NB4 (cell line): ENCODE results near the gene CSTF3.

ENCODE experiments used
- CTCF ChIP-seq: IDR thresholded peaks from one replicate; pipeline ENCODE4 v1.5.1; 2012; ENCODE audit warnings: low read depth, low read length
- MYC ChIP-seq: IDR thresholded peaks from 2 replicates; pipeline ENCODE4 v1.6.1; 2011; ENCODE audit warnings: low read depth, low read length

GRCh38 chr11:33125611-33126010, 35.7 kb downstream of the CSTF3 start:
- TF ChIP-seq CTCF (no peak), MYC (no peak)
